HPDE6-E6E7 (cell line): Measurements from ENCODE around the gene CACNG4.

Experiments used
- DNase-seq: peaks from one replicate; pipeline ENCODE4 v3.0.0; 2011; ENCODE audit warnings: missing footprints; ENCODE audit errors: extremely low spot score

CACNG4 gene

GRCh38 chr17:67058036-67058435 lies 93.5 kb downstream of the CACNG4 start:
- DNase-seq = no peak

DNA sequence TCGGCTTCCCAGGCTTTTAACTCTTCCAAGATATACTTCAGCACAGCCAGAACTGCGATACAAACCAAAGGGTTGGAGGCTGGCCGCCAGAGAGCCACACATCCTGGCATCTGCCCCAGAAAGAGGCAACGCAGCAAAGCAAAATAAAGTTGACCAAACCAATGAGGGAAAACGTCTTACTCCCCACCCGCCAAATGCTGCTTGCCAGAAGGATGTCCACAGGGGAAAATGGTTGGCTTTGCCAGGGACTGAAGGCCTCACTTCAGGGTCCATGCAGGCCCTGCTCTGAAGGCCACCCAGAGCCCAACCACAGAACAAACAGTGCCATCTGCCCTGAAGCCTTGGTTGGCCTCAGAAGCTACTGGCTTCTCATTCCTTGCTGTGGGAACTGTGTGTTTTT lies 94.9 kb downstream of the CACNG4 start:
- DNase-seq = no peak

DNA sequence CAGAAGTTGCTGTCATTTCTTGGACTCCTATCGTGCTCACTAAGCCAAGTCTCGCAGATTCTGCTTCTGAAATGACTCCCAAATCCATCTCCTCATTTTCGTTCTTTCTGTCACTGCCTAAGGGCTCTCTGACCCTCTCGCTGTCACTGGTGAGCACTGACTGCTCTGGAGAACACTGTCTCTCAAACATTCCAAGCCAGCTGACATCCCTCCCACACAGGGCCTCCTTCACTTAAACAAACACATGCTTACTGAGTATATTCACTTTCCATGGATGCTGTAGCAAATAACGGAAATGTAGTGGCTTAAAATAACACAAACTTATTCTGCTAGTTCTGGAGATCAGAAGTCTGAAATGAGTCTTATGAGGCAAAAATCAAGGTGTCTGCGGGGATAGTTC lies 98.6 kb downstream of the CACNG4 start:
- DNase-seq = no peak

DNA sequence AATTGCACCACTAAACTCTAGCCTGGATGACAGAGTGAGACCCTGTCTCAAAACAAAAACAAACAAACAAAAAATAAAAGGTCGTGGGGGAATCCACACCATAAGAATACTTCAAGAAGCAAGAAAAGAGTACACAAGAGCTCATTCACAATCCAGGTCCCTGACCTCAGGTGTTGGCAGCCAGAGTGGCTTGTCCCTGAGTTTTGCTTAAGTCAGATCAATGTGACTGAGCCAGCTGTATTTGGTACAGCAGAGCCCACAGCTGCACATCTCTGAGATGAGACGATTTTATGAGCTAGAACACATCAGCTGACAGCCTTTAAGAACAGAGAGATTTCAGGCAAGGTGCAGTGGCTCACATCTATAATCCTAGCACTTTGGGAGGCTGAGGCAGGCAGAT lies 102.2 kb downstream of the CACNG4 start:
- no peak for DNase-seq

GRCh38 chr17:67067571-67068482 lies 103.3 kb downstream of the CACNG4 start:
- no peak for DNase-seq

DNA sequence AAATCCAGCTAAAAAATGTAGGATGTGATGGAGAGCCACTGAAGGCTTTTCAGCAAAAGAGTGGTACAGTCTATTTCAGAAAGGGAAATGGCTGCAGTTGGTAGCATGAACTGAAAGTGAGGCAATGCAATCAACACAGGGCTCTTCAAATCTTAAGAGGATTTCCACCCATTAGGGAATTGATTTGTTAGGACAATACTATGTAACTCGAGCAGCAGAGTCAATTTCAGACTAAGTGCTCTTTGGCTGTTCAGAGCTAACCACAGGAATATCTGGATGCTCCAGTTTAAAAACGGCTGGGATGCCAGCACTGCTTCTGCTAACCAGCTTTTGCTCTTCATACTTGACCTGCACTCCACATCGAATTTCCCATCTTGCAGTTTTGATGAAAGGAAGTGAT lies 104.5 kb downstream of the CACNG4 start:
- no peak for DNase-seq

DNA sequence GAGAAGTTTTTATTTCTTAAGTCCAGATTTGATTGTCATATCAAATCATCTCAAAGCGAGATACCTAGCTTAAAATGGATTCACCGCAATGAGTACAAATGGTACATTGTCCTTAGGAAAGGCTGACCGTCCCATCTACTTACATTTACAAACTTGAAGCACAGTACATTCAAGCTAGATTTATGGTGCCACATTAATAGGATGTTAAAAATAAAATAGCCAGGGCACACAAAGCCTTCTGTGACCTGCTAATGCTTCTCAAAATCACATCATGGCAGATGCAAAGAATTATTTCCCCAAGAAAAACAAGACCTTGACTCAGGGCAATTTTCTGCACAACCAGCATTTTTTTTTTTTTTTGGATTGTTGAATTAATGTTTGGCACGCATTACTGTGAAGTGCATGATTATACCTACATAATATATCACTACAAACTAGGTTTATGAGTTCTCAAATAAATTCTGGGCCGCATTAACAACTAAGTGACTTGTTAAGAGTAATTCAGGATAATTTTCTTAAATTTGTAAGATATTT lies 105.2 kb downstream of the CACNG4 start:
- DNase-seq = no peak

DNA sequence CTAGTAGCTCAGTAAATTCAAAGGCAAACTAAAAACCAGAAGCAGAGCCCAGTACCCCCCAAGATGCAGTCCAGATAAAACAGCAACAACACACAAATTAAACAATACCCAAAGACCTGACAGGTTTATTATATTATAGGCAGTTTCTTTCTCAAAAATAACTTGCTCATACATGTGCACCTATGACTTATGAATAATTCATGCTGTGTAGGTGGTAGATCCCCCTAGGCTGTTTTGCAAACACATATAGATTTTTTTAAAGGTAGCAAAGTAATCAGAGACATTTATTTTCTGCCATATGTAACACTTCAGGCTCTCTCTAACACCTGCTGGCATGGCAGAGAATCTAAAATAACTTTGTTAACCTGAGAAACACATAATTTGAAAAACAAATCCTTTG lies 107.1 kb downstream of the CACNG4 start:
- no peak for DNase-seq

DNA sequence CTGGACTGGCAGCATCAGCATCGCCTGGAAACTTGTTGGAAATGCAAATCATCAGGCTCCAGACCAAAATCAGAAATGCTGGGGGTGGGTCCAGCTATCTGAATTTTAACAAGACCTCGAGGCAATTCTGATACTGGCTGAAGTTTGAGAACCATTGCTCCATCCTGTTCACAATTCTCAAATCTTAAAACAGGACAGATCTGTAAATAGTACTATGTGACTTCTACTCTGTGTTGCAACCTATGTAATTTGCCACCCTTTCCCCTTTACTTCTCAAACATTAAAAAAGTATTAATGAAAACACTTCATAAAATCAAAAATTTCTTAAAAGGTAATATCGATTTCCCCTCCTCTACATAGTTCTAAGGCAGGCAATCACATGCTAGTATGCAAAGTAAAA lies 108.4 kb downstream of the CACNG4 start:
- DNase-seq = no peak

DNA sequence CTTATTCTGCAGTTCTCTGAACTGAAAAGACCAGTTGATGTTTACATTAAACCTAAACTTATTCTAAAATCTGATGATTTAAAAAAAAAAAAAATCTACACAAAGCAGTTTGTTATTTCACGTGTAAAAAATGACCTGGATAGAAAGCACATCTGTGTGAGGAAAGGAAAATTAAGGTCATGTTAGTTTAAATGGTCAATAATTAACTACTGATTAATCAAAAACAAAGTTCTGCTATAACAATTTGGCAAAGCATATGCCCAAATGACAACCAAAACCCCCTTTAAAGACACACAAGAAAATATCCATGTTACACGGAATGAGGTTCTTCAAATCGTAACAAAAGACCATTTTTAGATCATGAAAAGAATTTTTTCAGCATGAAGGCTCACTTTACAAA lies 110.3 kb downstream of the CACNG4 start:
- DNase-seq = no peak

- no peak for DNase-seq
Observed at GRCh38 chr17:67076290-67076689, 111.8 kb downstream of the CACNG4 start.

DNA sequence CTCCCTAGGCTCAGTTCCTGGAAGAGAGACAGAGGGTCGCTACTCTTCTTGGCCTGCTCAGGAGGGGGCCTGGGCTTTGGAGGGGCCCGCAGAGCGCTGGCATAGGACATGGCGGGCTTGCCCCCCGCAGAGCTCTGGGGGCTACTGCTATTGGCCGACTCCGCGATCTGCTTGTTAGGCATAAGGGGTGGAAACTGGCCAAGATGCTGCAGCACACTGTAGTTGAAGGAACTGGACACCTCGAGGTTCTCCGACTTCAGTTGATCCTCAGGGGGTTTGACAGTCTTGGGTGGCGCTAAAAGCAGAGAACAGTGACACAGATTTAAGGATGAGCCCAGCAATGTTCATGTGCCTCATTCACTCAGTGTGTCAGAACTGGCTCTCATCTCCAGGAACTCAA lies 113.8 kb downstream of the CACNG4 start:
- DNase-seq = no peak

DNA sequence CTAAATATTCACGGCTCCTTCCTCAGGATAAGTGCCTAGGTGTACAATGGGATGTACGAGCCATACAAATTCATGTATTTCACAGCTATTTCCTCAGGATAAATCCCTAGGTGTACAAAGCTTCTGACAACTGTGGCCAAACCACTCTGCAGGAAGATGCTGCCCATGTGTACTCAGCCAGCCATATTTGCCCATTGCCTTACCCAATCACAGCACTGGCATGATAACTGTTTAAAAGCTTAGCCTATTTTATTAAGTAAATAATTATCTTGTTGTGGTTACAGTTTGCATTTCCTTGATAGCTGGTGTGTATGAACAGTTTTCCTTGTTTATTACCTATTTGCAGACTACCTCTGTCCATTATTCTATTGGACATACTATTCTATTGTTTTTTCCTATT lies 115.0 kb downstream of the CACNG4 start:
- no peak for DNase-seq

DNA sequence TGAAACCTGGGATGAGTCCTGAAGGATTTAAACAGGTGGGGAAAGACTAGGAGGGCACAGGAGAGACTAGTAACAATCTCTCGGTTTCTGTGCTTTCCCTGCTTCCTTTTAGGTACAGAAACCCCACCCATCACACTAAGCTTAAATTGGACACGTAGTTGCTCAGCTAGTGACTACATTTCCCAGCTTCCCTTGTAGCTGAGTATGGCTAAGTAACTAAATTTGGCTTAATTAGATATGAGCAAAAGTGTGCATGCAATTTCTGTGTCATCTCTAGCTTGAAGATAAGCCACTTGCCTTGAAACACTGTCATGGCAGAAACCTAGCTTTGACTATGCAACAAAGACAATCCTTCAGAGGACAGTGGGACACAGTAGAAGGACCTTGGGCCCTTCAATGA lies 116.3 kb downstream of the CACNG4 start:
- DNase-seq = no peak

GRCh38 chr17:67082107-67082506 lies 117.6 kb downstream of the CACNG4 start:
- DNase-seq = no peak
